Measurements from ENCODE around the gene ZNF469. TPM values are rescaled to one million over a fixed set of nuclear protein-coding genes. Genes with fewer than 3 reads are reported as not detected.

Gene ZNF469
- total and polyA plus RNA-seq, 2 of the 13 experiments (the other 11 are each of a cell fraction or from before 2014, with no cell fraction given) = not detected

DNA sequence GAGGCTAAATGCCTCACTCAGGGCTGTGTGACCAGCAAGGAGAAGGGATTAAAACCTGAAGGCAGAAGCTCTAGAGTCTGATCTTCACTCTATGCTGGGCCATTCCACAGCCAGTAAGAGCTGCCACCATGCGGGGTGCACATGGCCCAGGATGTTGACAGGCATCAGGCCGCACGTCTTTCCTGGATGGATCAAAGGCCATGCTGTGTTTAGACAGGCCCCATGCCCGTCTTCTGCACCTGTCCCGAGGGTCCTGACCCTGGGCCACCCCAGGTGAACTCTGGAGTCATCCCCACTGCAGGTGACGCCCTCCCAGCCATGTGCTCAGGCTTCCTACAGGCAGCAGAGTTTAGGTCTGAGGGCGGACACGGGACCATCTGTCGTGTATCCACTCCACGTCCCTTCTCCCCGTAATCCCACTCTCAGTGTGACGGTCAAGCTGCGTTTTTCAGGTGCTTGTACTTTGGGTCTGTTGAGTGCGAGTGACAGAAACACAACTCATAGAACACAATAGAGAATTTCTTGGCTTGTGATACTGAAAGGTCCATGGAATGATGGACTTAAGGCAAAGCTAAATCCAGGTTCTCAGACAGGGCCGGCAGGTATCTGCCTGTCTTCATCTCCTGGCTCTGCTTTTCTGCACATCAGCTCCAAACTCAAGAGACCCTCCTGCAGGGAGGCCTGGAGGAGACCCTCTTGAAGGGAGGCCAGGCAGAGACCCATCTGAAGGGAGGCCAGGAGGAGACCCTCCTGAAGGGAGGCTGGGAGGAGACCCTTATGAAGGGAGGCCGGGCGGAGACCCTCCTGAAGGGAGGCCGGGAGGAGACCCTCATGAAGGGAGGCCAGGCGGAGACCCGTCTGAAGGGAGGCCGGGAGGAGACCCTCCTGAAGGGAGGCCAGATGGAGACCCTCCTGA, 13.2 kb downstream of the ZNF469 start (continued):
- TF ChIP-seq ZNF407 (CRISPR knock-in tag; IDR thresholded peaks at IDR 0.05; ENCODE audit: not compliant biosample characterization) (no peak), SPEN (CRISPR knock-in tag; IDR thresholded peaks at IDR 0.05; ENCODE audit: low read depth) (peak; percentile 51; the same call in 1 of the 2 replicates), ZNF572 (CRISPR knock-in tag; IDR thresholded peaks at IDR 0.05) (no peak), IRF9 (CRISPR knock-in tag; IDR thresholded peaks at IDR 0.05; ENCODE audit: borderline replicate concordance) (0 out of 2 replicates have a peak, but pooled peaks have one; percentile 38), GABPA (IDR thresholded peaks at IDR 0.05; ENCODE audit: low read depth, low read length) (no peak), GABPA (CRISPR knock-in tag; IDR thresholded peaks at IDR 0.05; ENCODE audit: low read depth) (no peak), ZNF367 (CRISPR knock-in tag; IDR thresholded peaks at IDR 0.05; ENCODE audit: borderline replicate concordance) (no peak), CENPX (CRISPR knock-in tag; IDR thresholded peaks at IDR 0.05) (no peak), TRIM24 (CRISPR knock-in tag; IDR thresholded peaks at IDR 0.05) (peak; percentile 14; the same call in 1 of the 2 replicates), HES4 (CRISPR knock-in tag; IDR thresholded peaks at IDR 0.05; ENCODE audit: borderline replicate concordance) (peak; percentile 69; the same call in 1 of the 2 replicates), SALL1 (CRISPR knock-in tag; IDR thresholded peaks at IDR 0.05) (peak; percentile 81), ZNF138 (CRISPR knock-in tag; IDR thresholded peaks at IDR 0.05; ENCODE audit: low read depth) (no peak), NR2F1 (CRISPR knock-in tag; IDR thresholded peaks at IDR 0.05) (peak in 1 of 2 experiments; percentile 68; a peak in 2 of 4 replicates), DNMT1 (CRISPR knock-in tag; IDR thresholded peaks at IDR 0.05) (no peak), ZSCAN21 (CRISPR knock-in tag; IDR thresholded peaks at IDR 0.05; ENCODE audit: borderline replicate concordance) (no peak), ZBTB43 (CRISPR knock-in tag; conservative IDR thresholded peaks at IDR 0.05) (no peak)
